A549 (cell line): ENCODE measurements around the gene GADD45B. TPM values are rescaled to one million over a fixed set of nuclear protein-coding genes. Genes with fewer than 3 reads are reported as not detected.
A peak's percentile ranks its signal among the peaks of the same experiment; 100 is the strongest.

Source experiments
- ATAC-seq, 2 experiments: fragments of 200-7000 bp in 1 of 2; fragments of >200 bp in 1 of 2; cut with Nextera tagmentation in 1 of 2; cut with Tn5 transposase in 1 of 2; 3 replicates each; pipeline versions ENCODE4 v1.8.0 to v1.9.1; 2018 to 2020; ENCODE audit warnings: mild to moderate bottlenecking in 1 of 2, moderate library complexity in 1 of 2
- CTCF ChIA-PET: fragments of 300-600 bp; sonication (Branson Sonifier 250); formaldehyde crosslinking; extraction: SDS; loops from one replicate; lab custom pipeline; 2021; ENCODE audit warnings: antibody characterized with exemption, inconsistent platforms; lab: Yijun Ruan, JAX
- POLR2A ChIA-PET: fragments of 350-600 bp; formaldehyde crosslinking; extraction: SDS; loops from one replicate; lab custom pipeline; 2021; ENCODE audit warnings: antibody characterized with exemption, inconsistent platforms; lab: Yijun Ruan, JAX
- DNase-seq, 2 experiments: peaks; one replicate each; pipeline versions ENCODE4 v3.0.0 to v3.0.0-alpha.2; 2011 to 2016; ENCODE audit warnings: low read depth in 1 of 2, low spot score in 1 of 2
- FAIRE-seq: peaks from 2 replicates; lab custom pipeline; 2011; peaks lifted over from hg19 to GRCh38; lab: Jason Lieb, UNC
- H3K27ac ChIP-seq, 2 experiments: fragments of >200 bp; sonication (Bioruptor Twin); formaldehyde crosslinking; 3 replicates each; pipeline ENCODE4 v1.5.1; 2016 to 2017
- H3K4me1 ChIP-seq: fragments of >200 bp; sonication (Bioruptor Twin); formaldehyde crosslinking; 3 replicates; pipeline ENCODE4 v1.6.1; 2016
- H3K4me2 ChIP-seq: fragments of >200 bp; sonication (Bioruptor Twin); formaldehyde crosslinking; 3 replicates; pipeline ENCODE4 v1.6.1; 2016
- H3K4me3 ChIP-seq: fragments of >200 bp; sonication (Bioruptor Twin); formaldehyde crosslinking; 3 replicates; pipeline ENCODE4 v1.5.1; 2016
- H3K9me3 ChIP-seq: fragments of >200 bp; sonication (Bioruptor Twin); formaldehyde crosslinking; 3 replicates; pipeline ENCODE4 v1.6.1; 2016
- CBX8 ChIP-seq: fragments of 200-600 bp; sonication (generic); IDR thresholded peaks from 2 replicates; pipeline ENCODE4 v1.6.1; 2016
- CHD2 ChIP-seq: fragments of 150-350 bp; IDR thresholded peaks from 2 replicates; pipeline ENCODE4 v1.6.1; 2014; ENCODE audit warnings: low read length; ENCODE audit not compliant: partially characterized antibody
- EHMT2 ChIP-seq: fragments of 200-600 bp; sonication (generic); IDR thresholded peaks from 2 replicates; pipeline ENCODE4 v1.6.1; 2016; ENCODE audit warnings: antibody characterized with exemption, low read depth, mild to moderate bottlenecking, moderate library complexity
- ESRRA ChIP-seq: fragments of 150-350 bp; IDR thresholded peaks from 2 replicates; pipeline ENCODE4 v1.6.1; 2014; ENCODE audit warnings: mild to moderate bottlenecking, low read length, borderline replicate concordance
- GATA3 ChIP-seq: IDR thresholded peaks from 2 replicates; pipeline ENCODE4 v1.6.1; 2012; ENCODE audit warnings: borderline replicate concordance
- HDAC2 ChIP-seq: fragments of 200-600 bp; sonication (generic); IDR thresholded peaks from 2 replicates; pipeline ENCODE4 v1.6.1; 2016
- HES2 ChIP-seq: fragments of >200 bp; sonication (Bioruptor Twin); formaldehyde crosslinking; IDR thresholded peaks from 2 replicates; pipeline ENCODE4 v1.6.1; 2016
- HEYL ChIP-seq: fragments of 250-450 bp; sonication (Bioruptor Pico); IDR thresholded peaks from 2 replicates; pipeline ENCODE4 v1.8.0; 2021; ENCODE audit warnings: mild to moderate bottlenecking, moderate library complexity
- HMGXB4 ChIP-seq: fragments of 250-450 bp; sonication (Bioruptor Pico); IDR thresholded peaks from 2 replicates; pipeline ENCODE4 v1.5.0; 2021; ENCODE audit warnings: mild to moderate bottlenecking, moderate library complexity, borderline replicate concordance
- HOXB13 ChIP-seq: fragments of 250-450 bp; sonication (Bioruptor Pico); IDR thresholded peaks from 2 replicates; pipeline ENCODE4 v1.5.0; 2020; ENCODE audit warnings: low read depth, mild to moderate bottlenecking, moderate library complexity
- KDM1A ChIP-seq: fragments of 200-600 bp; sonication (generic); IDR thresholded peaks from 2 replicates; pipeline ENCODE4 v1.6.1; 2016; ENCODE audit warnings: low read depth, mild to moderate bottlenecking
- MAZ ChIP-seq: fragments of 150-350 bp; IDR thresholded peaks from 2 replicates; pipeline ENCODE4 v1.6.1; 2014; ENCODE audit warnings: antibody characterized with exemption, low read depth, low read length, borderline replicate concordance
- NPAS2 ChIP-seq: fragments of 250-450 bp; sonication (Bioruptor Pico); IDR thresholded peaks from 2 replicates; pipeline ENCODE4 v1.8.0; 2022; ENCODE audit warnings: mild to moderate bottlenecking, moderate library complexity, borderline replicate concordance
- RCOR1 ChIP-seq: fragments of 150-350 bp; IDR thresholded peaks from 2 replicates; pipeline ENCODE4 v1.6.1; 2014; ENCODE audit warnings: antibody characterized with exemption, low read length, low read depth
- REST ChIP-seq: fragments of 200-600 bp; sonication (generic); IDR thresholded peaks from 2 replicates; pipeline ENCODE4 v1.6.1; 2016; ENCODE audit warnings: antibody characterized with exemption, mild to moderate bottlenecking, moderate library complexity
- RFX5 ChIP-seq: fragments of 450-650 bp; IDR thresholded peaks from 2 replicates; pipeline ENCODE4 v1.7.1; 2014; ENCODE audit warnings: antibody characterized with exemption, mild to moderate bottlenecking, moderate library complexity
- RNF2 ChIP-seq: fragments of 200-600 bp; sonication (generic); IDR thresholded peaks from 2 replicates; pipeline ENCODE4 v1.6.1; 2016; ENCODE audit warnings: low read depth, mild to moderate bottlenecking, antibody characterized with exemption, moderate library complexity, borderline replicate concordance
- ZNF302 ChIP-seq: fragments of 250-450 bp; sonication (Bioruptor Pico); IDR thresholded peaks from 2 replicates; pipeline ENCODE4 v1.9.0; 2021; ENCODE audit warnings: inconsistent platforms, mild to moderate bottlenecking, moderate library complexity
- ZSCAN20 ChIP-seq: fragments of 250-450 bp; sonication (Bioruptor Pico); IDR thresholded peaks from 2 replicates; pipeline ENCODE4 v1.8.0; 2022; ENCODE audit warnings: mild to moderate bottlenecking, moderate library complexity
- WGBS: methylation state at CpG from one replicate; pipeline ENCODE4 v1.1.6; 2017; ENCODE audit errors: missing lambda C conversion rate; 5-methylcytosine and 5-hydroxymethylcytosine counted together
- polyA plus RNA-seq, 4 experiments: library from polyadenylated mRNA; depleted of rRNA in 3 of 4; stranded (reverse); fragments of >200 nt; fragmentation: RNase III in 1 of 4; extraction: RNeasy Plus Mini Kit Qiagen cat#74134 plus additional on column Dnase treatment in 1 of 4; gene quantifications; 2 replicates in 3 of 4; 3 replicates in 1 of 4; pipeline ENCODE4 v1.2.3, GENCODE V29; 2011 to 2017

GADD45B gene
- polyA plus RNA-seq, 2 of the 4 experiments (the other 2 are of a cell fraction): 39.9 to 72.5 TPM

- H3K4me1 ChIP-seq: peaks cover 9% of the 10 kb centered on the region
- ChIA-PET POLR2A (interaction anchor here (5.2 kb wide), 1 partner anchor 63 kb away, joined by 191 read pairs; no protein-coding TSS in a partner anchor), CTCF (interaction anchor here (0.6 to 2.1 kb wide), 9 partner anchors 12 to 134 kb away, joined by 3 to 9 read pairs (median 4); no protein-coding TSS in a partner anchor)
- DNase-seq (no peak), FAIRE-seq (no peak), ATAC-seq (peak in 1 of 2 experiments; percentile 2; a peak in 2 of 6 replicates)
- TF ChIP-seq CHD2 (peak; percentile 2), NPAS2 (no peak)
- WGBS: 88% methylated on average over 12 of the region's 20 CpGs
- no peaks in the 10 kb centered on the region for H3K9me3 ChIP-seq
- no peak overlapping the region for H3K4me3 ChIP-seq
- peak overlapping the region; percentile 93 to 99 for H3K27ac ChIP-seq
- H3K4me2 ChIP-seq: peak overlapping the region; percentile 98
Observed at GRCh38 chr19:2479556-2480194, 3.7 kb downstream of the GADD45B start.

GRCh38 chr19:2481466-2481865, 5.5 kb downstream of the GADD45B start:
- CTCF ChIA-PET: interaction anchor here (1.3 to 2.1 kb wide), 2 partner anchors 98 to 133 kb away, joined by 4 to 9 read pairs; no protein-coding TSS in a partner anchor
- over 99% methylated on average over 12 of the region's 16 CpGs for WGBS
- H3K27ac ChIP-seq: 0 out of 6 replicates have a peak overlapping the region, but pooled peaks have one; percentile 1 to 7
- ATAC-seq (no peak), DNase-seq (no peak), FAIRE-seq (no peak)
- POLR2A ChIA-PET: no interaction called here
- no peak overlapping the region for H3K4me2 ChIP-seq
- H3K9me3 ChIP-seq: no peaks in the 10 kb centered on the region
- TF ChIP-seq ESRRA (no peak), HES2 (no peak), MAZ (no peak), ZSCAN20 (no peak), KDM1A (no peak), HOXB13 (no peak), CHD2 (no peak), HMGXB4 (no peak), RFX5 (no peak), HDAC2 (no peak), REST (no peak), HEYL (CRISPR knock-in tag) (no peak), GATA3 (no peak), EHMT2 (no peak), RNF2 (no peak), CBX8 (no peak), RCOR1 (no peak), ZNF302 (CRISPR knock-in tag) (no peak)
- H3K4me1 ChIP-seq: peaks cover 9% of the 10 kb centered on the region
- no peak overlapping the region for H3K4me3 ChIP-seq
